HUDEP-2 (cell line): Measurements from ENCODE around the gene KIF13A.
"Not testable (repeated sequence)": the region's sequence is repeated elsewhere in the genome, so short reads cannot be mapped to it uniquely, and the experiment has no call there.

Experiments used
- DNase-seq, 76 experiments: peaks; one replicate each; lab custom pipeline; 2025; ENCODE audit not compliant: unreplicated experiment in 76 of 76; lab: John Stamatoyannopoulos, UW

Gene KIF13A

GRCh38 chr6:17740559-17741220 is 246.7 kb downstream of the KIF13A start:
- no peak for DNase-seq

DNA sequence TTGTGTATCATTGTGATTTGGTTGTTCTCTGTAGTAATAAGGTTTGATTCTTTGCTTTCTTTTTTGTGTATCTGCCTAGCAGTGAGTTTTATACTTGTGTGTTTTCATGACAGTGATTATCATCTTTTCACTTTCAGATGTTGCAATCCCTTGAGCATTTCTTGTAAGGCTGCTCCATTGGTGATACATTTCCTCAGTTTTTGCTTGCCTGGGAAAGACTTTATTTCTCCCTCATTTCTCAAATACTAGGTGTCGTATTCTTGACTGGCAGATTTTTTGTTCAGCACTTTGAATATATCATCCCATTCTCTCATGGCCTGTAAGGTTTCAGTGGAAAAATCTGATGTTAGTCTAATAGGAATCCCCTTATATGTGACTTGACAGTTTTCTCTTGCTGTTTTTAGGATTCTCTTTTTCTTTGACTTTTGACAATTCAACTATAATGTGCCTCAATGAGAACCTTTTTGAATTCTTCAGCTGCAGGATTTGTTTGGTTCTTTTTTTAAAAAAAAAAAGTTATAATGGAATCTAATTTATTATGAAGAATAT is 249.7 kb downstream of the KIF13A start:
- DNase-seq: no peak

- not testable (repeated sequence) for DNase-seq
Measured at GRCh38 chr6:17735311-17735710, 252.1 kb downstream of the KIF13A start.

DNA sequence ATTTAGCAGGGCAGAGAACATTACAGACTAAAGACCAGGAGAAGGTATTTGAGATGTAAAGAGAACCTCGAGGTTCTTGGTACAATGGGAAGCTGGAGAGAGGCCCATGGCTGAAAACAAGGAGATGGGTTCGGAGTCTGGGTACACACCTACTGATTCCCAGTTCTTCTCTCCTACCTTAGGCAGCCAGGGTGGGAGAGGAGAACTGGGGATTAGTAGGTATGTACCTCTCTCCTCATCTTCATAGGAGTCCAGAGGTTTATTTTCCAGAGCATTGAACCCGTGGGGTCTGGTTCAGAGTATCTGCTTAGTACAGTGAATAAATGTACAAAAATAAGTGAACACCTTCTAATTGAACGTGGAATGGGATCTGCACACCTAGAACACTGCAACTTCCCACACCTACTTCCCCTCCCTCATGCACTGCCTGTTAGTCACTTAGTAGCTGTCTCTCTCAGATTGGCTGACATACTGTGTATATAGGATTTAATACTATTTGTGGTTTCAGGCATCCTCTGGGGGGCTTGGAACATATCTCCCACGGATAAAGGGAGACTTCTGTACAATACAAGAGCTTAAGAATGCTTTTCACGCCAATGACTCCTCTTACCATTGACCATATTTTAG is 257.2 kb downstream of the KIF13A start:
- DNase-seq: no peak

GRCh38 chr6:17729223-17730077 is 258.0 kb downstream of the KIF13A start:
- no peak for DNase-seq

DNA sequence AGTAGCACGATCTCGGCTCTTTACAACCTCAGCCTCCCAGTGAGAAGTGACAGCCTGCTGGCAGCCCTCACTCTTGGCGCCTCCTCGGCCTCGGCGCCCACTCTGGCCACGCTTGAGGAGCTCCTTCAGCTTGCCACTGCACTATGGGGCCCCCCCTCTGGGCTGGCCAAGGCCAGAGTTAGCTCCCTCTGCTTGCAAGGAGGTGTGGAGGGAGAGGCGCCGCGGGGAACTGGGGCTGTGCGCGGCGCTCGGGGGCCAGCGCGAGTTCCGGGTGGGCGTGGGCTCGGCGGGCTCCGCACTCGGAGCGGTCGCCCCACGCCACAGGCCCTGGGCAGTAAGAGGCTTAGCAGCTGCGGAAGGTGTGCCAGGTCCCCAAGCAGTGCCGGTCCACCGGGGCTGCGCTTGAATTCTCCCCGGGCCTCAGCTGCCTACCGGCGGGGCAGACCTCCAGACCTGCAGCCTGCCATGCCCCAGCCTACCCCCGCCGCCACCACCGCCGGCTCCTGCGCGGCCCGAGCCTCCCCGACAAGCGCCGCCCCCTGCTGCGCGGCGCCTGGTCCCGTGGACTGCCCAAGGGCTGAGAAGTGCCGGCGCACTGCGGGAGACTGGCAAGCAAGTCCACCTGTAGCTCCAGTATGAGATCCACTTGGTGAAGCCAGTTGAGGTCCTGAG is 258.7 kb downstream of the KIF13A start:
- no peak for DNase-seq

- DNase-seq: peak in 11 of 76 experiments; percentile 8 to 43 (median 22)
Measured at GRCh38 chr6:17725083-17725482, 262.4 kb downstream of the KIF13A start.

GRCh38 chr6:17724341-17724740 is 263.1 kb downstream of the KIF13A start:
- DNase-seq: no peak

GRCh38 chr6:17721671-17722070 is 265.8 kb downstream of the KIF13A start:
- DNase-seq: no peak

DNA sequence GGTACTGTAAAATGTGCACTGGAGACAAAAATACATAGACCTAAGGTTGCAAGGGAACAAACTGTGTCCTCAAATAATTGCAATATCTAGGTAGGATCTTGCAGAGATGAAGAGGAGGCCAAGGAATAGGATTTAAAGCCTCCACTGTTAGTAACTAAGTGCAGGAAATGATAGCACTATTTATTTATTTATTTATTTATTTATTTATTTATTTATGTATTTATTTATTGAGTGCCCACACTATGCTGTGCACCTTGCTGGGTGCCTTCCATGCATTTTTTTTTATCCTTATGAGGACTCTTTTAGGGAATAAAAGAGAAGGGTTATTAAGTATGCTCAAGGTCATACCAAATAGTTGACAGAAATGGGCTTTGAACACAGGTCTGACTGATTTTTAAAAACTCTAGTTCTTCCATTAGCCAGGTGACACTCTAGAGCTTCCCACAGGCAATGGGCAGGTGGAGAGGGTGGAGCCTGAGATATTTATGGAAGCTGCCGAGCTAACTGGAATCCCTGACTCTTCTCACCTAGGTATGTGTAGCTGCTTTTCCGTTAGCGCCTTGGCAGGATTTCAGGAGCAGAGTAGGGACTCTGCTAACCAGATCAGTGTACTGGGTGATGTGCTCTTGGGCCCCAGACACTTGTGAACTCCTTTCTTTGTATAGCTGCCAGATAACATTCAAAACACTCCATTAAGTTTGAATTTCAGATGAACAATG is 268.0 kb downstream of the KIF13A start:
- DNase-seq: no peak

DNA sequence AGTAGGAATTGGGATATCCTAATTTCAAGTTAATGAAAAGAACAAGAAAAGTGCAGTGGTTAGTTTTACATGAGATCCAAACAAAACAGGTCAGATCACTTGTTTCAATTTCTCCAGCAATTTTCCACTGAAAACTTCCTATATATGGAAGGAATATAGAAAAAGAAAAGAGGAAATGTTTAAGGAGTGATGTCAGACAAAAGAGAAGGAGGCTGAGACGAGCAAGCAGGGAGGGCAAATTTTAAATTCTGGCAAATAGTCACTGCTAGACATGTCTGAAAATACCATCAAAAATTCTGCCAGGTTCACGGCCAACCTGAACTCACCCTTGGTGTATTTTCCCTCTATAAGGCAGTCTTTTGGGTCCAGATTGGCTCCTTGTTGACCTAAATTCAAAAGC is 271.2 kb downstream of the KIF13A start:
- DNase-seq: no peak

DNA sequence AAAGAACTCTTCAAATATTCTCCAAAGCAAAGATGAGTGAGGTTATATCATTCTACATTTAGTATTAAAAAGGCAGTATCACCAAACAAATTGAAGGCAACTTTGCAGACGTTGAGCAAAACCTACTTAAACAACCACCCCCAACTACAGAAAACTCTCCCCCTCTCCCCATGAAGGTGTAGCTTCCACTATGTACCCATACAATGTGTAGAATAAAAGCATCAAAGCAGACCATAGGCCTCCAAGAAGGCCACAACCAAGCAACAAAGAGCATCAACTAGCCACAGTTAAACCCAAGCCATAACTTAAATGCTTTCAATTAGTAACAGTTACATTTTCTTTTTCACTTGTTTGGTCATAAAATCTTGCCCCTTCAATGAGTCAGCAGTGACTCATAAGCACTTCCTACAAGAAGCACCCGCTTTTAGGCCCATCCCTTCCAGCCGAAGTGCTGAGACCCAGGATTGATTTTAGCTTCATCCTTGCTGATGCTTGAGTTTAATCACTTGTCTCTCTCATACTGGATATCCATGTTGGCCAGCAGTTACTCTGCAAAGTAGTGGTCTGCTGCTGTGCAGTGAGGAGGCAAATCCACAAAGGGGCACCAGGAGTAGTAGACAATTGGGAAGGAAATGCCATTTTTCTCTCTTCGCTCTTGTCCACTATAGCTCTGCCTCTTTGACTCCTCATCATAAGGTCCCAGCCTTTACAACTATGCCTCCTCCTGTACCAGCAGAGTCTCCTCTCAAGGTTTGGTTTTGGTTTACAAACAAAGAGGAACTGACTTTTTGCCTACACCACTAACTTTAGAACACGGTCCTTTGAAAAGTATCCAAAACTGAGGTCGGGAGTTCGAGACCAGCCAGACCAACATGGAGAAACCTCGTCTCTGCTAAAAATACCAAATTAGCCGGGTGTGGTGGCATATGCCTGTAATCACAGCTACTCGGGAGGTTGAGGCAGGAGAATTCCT is 272.3 kb downstream of the KIF13A start:
- DNase-seq: peak in 30 of 76 experiments; percentile 10 to 59 (median 30)

DNA sequence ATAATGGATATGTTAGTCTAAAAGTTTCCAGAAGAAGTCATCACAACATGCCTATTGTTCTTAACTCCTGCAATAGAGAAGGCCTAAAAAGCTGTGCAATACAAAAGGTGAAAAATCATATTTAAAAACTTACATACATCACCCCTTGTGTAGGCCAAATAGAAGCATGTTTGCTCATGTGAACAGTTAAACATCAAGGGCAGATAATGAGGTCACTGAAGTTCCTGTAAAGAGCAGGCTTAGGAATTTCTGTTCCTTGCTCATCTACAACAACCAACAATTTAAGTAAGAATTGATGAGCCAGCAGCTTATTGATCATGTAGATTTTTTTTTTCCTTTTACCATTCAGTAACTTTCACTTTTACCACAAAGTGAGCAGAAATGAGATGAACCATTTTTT is 273.3 kb downstream of the KIF13A start:
- no peak for DNase-seq

- DNase-seq: no peak
Measured at GRCh38 chr6:17712576-17712975, 274.9 kb downstream of the KIF13A start.

GRCh38 chr6:17710331-17710730 is 277.1 kb downstream of the KIF13A start:
- no peak for DNase-seq

DNA sequence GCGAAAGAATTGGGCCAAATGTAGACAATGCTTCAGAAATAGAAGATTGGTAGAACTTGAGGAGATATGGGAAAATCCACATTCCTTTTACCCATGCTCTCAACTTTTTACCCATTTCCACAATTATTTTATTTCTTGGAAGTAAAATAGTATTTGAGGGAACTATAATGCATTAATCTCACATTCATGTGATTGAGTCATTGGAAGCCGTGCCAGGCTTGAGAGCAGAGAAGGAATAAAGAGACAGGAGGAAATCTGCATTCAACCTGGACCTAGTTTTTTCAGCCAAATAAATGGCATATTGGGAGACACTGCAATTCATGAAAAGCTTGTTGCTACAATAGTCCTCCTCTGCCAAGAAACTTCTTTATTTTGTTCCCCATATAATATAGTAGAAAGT is 278.0 kb downstream of the KIF13A start:
- DNase-seq: no peak
